Fibroblast of villous mesenchyme (primary cell): ENCODE data around the gene FRMD1. TPM values are rescaled to one million over a fixed set of nuclear protein-coding genes. Genes with fewer than 3 reads are reported as not detected.

ENCODE experiments used
- DNase-seq: peaks from one replicate; pipeline ENCODE4 v3.0.0-alpha.2; 2010; ENCODE audit warnings: low read depth
- H3K4me3 ChIP-seq: 2 replicates; pipeline ENCODE4 v1.5.1; 2011; ENCODE audit warnings: low read depth, mild to moderate bottlenecking, low read length
- CTCF ChIP-seq: IDR thresholded peaks from 2 replicates; pipeline ENCODE4 v1.5.1; 2012; ENCODE audit warnings: low read depth, mild to moderate bottlenecking, low read length; ENCODE audit not compliant: insufficient read depth
- total RNA-seq: library from RNA; depleted of rRNA; stranded (reverse); fragments of >200 nt; gene quantifications from 2 replicates; pipeline ENCODE4 v1.2.3, GENCODE V29; 2012

FRMD1 gene
- total RNA-seq, 1 donor = not detected

GRCh38 chr6:168052291-168052891, 26.6 kb downstream of the FRMD1 start:
- TF ChIP-seq CTCF = no peak
- no peak overlapping the region for H3K4me3 ChIP-seq

DNA sequence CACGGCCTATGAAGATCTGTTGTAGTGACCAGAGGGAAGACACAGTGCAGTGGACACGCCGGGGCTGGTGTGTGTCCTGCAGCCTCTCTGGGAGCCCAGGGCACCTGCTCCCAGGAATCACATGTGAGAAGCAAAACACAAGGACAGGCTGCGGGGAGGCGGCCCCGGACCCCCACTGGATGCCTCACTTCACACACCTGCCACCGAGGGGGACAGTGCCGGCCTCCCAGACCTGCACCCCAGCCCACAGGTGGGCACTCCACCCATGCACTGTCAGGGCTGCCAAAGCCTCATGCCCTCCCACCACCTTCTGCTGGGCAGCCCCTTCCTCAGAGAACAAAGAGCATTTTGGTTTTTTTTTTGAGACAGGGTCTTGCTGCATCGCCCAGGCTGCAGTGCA, 27.4 kb downstream of the FRMD1 start:
- DNase-seq = no peak
- H3K4me3 ChIP-seq = no peak overlapping the region
- TF ChIP-seq CTCF = no peak

More at GRCh38 chr6:168052291-168052891, 26.6 kb downstream of the FRMD1 start:
- no peak for DNase-seq

- TF ChIP-seq CTCF = peak; percentile 46
- no peak overlapping the region for H3K4me3 ChIP-seq
- DNase-seq = peak; percentile 33
Observed at GRCh38 chr6:168050881-168051586, 28.0 kb downstream of the FRMD1 start.

GRCh38 chr6:168050225-168050880, 28.7 kb downstream of the FRMD1 start:
- no peak overlapping the region for H3K4me3 ChIP-seq
- no peak for DNase-seq
- TF ChIP-seq CTCF = no peak

DNA sequence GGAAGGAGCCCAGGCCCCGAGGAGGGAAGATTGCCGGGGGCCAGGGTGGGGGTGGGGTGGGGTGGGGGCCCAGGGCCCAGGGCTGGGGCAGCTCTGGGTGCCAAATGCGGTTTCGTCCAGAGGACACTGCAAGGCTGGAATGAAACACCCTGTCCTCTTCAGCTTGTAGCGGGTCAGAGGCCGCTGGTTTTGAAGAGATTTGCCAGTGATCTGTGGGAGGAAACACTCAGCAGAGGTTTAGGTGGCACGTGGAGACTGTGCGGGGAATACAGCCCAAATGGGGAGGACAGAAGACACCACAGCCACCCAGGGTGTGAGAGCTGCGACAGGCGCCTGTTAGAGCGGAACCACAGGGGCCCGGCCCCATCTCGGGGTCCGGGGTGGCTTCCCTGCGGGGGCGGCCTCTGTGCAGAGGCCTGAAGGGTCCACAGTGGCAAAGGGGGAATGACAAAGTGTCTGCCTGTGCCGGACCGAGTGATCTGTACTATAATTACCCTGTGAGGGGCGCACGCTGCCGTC, 29.2 kb downstream of the FRMD1 start:
- no peak for DNase-seq

GRCh38 chr6:168049277-168049676, 29.7 kb downstream of the FRMD1 start:
- no peak for TF ChIP-seq CTCF
- no peak for DNase-seq

More for the DNA sequence above, 29.2 kb downstream of the FRMD1 start:
- H3K4me3 ChIP-seq = no peak overlapping the region
- TF ChIP-seq CTCF = no peak

More at GRCh38 chr6:168049277-168049676, 29.7 kb downstream of the FRMD1 start:
- no peak overlapping the region for H3K4me3 ChIP-seq
